GM21825 (cell line): Measurements from ENCODE around the gene ARHGAP22.

Experiments used
- ATAC-seq: cut with Tn5 transposase; IDR thresholded peaks from one replicate; pipeline ENCODE4 v1.9.1; 2021; ENCODE audit warnings: mild to moderate bottlenecking, moderate library complexity; ENCODE audit not compliant: unreplicated experiment

ARHGAP22 gene

GRCh38 chr10:48406204-48406603 lies 198.7 kb downstream of the ARHGAP22 start:
- ATAC-seq, result no peak

GRCh38 chr10:48404646-48405045 lies 200.2 kb downstream of the ARHGAP22 start:
- ATAC-seq, result no peak

GRCh38 chr10:48400850-48401220 lies 204.0 kb downstream of the ARHGAP22 start:
- ATAC-seq, result no peak

GRCh38 chr10:48400129-48400849 lies 204.6 kb downstream of the ARHGAP22 start:
- ATAC-seq, result no peak

- ATAC-seq, result no peak
These were observed 205.3 kb downstream of the ARHGAP22 start for GRCh38 chr10:48399551-48399950.

GRCh38 chr10:48399056-48399541 lies 205.8 kb downstream of the ARHGAP22 start:
- no peak for ATAC-seq

GRCh38 chr10:48398261-48398660 lies 206.6 kb downstream of the ARHGAP22 start:
- no peak for ATAC-seq
